GM12878 (cell line): ENCODE results near the gene IGFBP2. TPM values are rescaled to one million over a fixed set of nuclear protein-coding genes. Genes with fewer than 3 reads are reported as not detected.

ENCODE experiments used
- ATAC-seq: fragments of 200-7000 bp; cut with Tn5 transposase; 3 replicates; pipeline ENCODE4 v1.9.1; 2020; ENCODE audit warnings: mild to moderate bottlenecking, moderate library complexity
- BruUV-seq: library from RNA; stranded (reverse); fragments of 400-500 nt; replicated peaks from 2 replicates; lab custom pipeline; 2021; lab: Mats Ljungman, UMichigan
- CTCF ChIA-PET: fragments of 300-600 bp; sonication (Branson Sonifier 250); formaldehyde crosslinking; extraction: SDS; loops from one replicate; lab custom pipeline; 2021; ENCODE audit warnings: inconsistent platforms; lab: Yijun Ruan, JAX
- POLR2A ChIA-PET: fragments of 350-600 bp; formaldehyde crosslinking; extraction: SDS; loops from one replicate; lab custom pipeline; 2021; ENCODE audit warnings: inconsistent platforms; lab: Charles Lee
- RAD21 ChIA-PET: fragments of 300-600 bp; sonication (Branson Sonifier 250); formaldehyde crosslinking; loops from one replicate; lab custom pipeline; 2023; ENCODE audit warnings: antibody characterized with exemption; ENCODE audit not compliant: unreplicated experiment; lab: Charles Lee
- SMC1A ChIA-PET: fragments of 300-600 bp; sonication (Branson Sonifier 250); formaldehyde crosslinking; loops from one replicate; lab custom pipeline; 2023; ENCODE audit not compliant: unreplicated experiment, uncharacterized antibody; lab: Charles Lee
- DNase-seq: peaks from one replicate; pipeline ENCODE4 v3.0.0-alpha.2; 2011; ENCODE audit warnings: low read depth, low spot score
- FAIRE-seq: peaks from 3 replicates; lab custom pipeline; 2011; peaks lifted over from hg19 to GRCh38; lab: Jason Lieb, UNC
- H2AFZ ChIP-seq: 2 replicates; pipeline ENCODE4 v1.6.0; 2011; ENCODE audit warnings: low read depth, low read length, control low read depth; ENCODE audit not compliant: control insufficient read depth
- H3K27ac ChIP-seq: 2 replicates; pipeline ENCODE4 v1.5.1; 2011; ENCODE audit warnings: control low read depth; ENCODE audit not compliant: control insufficient read depth, insufficient read depth
- H3K27me3 ChIP-seq, 2 experiments: replicated peaks in 1 of 2; 2 replicates each; pipeline versions ENCODE4 v1.6.0 to v1.6.1; 2011; ENCODE audit warnings: low read length in 1 of 2; ENCODE audit not compliant: control insufficient read depth in 2 of 2, insufficient read depth in 2 of 2
- H3K36me3 ChIP-seq, 2 experiments: 2 replicates each; pipeline ENCODE4 v1.5.1; 2011; ENCODE audit warnings: low read length in 1 of 2; ENCODE audit not compliant: control insufficient read depth in 2 of 2, insufficient read depth in 2 of 2
- H3K4me1 ChIP-seq: 2 replicates; pipeline ENCODE4 v1.6.1; 2011; ENCODE audit warnings: mild to moderate bottlenecking, low read length, moderate library complexity, mixed read lengths; ENCODE audit not compliant: control insufficient read depth, insufficient read depth
- H3K4me2 ChIP-seq: 2 replicates; pipeline ENCODE4 v1.6.0; 2011; ENCODE audit warnings: control low read depth; ENCODE audit not compliant: control insufficient read depth, insufficient read depth
- H3K4me3 ChIP-seq: fragments of 200-600 bp; sonication (generic); 2 replicates; pipeline ENCODE4 v1.5.1; 2016
- H3K79me2 ChIP-seq: 2 replicates; pipeline ENCODE4 v1.6.0; 2011; ENCODE audit warnings: low read length; ENCODE audit not compliant: control insufficient read depth, insufficient read depth
- H3K9ac ChIP-seq: 2 replicates; pipeline ENCODE4 v1.8.0; 2011; ENCODE audit warnings: low read length, control low read depth, mixed read lengths; ENCODE audit not compliant: control insufficient read depth, insufficient read depth
- H3K9me3 ChIP-seq: replicated peaks from 3 replicates; pipeline ENCODE4 v1.5.1; 2011; ENCODE audit warnings: mild to moderate bottlenecking, low read length; ENCODE audit not compliant: control insufficient read depth, insufficient read depth
- H4K20me1 ChIP-seq: 2 replicates; pipeline ENCODE4 v1.6.0; 2011; ENCODE audit not compliant: control insufficient read depth, insufficient read depth
- CEBPB ChIP-seq, 2 experiments: fragments of 150-350 bp in 1 of 2; IDR thresholded peaks; 2 replicates each; pipeline ENCODE4 v1.6.1; 2012 to 2014; ENCODE audit warnings: low read depth in 2 of 2, low read length in 2 of 2, borderline replicate concordance in 1 of 2, inconsistent platforms in 1 of 2
- E4F1 ChIP-seq: fragments of 450-650 bp; IDR thresholded peaks from 2 replicates; pipeline ENCODE4 v1.6.1; 2018; ENCODE audit warnings: borderline replicate concordance, mild to moderate bottlenecking; ENCODE audit not compliant: partially characterized antibody
- NFYA ChIP-seq: IDR thresholded peaks from 2 replicates; pipeline ENCODE4 v1.6.1; 2011; ENCODE audit warnings: low read depth, mild to moderate bottlenecking, low read length, improper control_type of control experiment, borderline replicate concordance
- NFYB ChIP-seq: IDR thresholded peaks from 2 replicates; pipeline ENCODE4 v1.6.1; 2011; ENCODE audit warnings: low read depth, mild to moderate bottlenecking, low read length, improper control_type of control experiment, moderate library complexity; ENCODE audit not compliant: insufficient read depth
- RCOR1 ChIP-seq: conservative IDR thresholded peaks from 2 replicates; pipeline ENCODE4 v1.6.1; 2012; ENCODE audit warnings: low read depth, low read length, improper control_type of control experiment
- TCF12 ChIP-seq: IDR thresholded peaks from 2 replicates; pipeline ENCODE4 v1.6.1; 2011; ENCODE audit warnings: low read depth, mild to moderate bottlenecking, low read length
- TCF7 ChIP-seq: IDR thresholded peaks from 2 replicates; pipeline ENCODE4 v1.6.1; 2014; ENCODE audit warnings: antibody characterized with exemption, borderline replicate concordance
- WRNIP1 ChIP-seq: IDR thresholded peaks from 2 replicates; pipeline ENCODE4 v1.6.1; 2011; ENCODE audit warnings: low read depth, low read length, improper control_type of control experiment, borderline replicate concordance
- ZNF274 ChIP-seq: IDR thresholded peaks from one replicate; pipeline ENCODE4 v1.8.0; 2011; ENCODE audit not compliant: insufficient read length, insufficient read depth
- ZNF592 ChIP-seq: fragments of 450-650 bp; IDR thresholded peaks from 2 replicates; pipeline ENCODE4 v1.6.1; 2017; ENCODE audit warnings: mild to moderate bottlenecking, moderate library complexity
- WGBS: methylation state at CpG from one replicate; pipeline ENCODE4 v1.1.6; 2016; ENCODE audit warnings: low lambda C conversion rate; ENCODE audit not compliant: insufficient replicate concordance, insufficient coverage; ENCODE audit errors: missing lambda C conversion rate; 5-methylcytosine and 5-hydroxymethylcytosine counted together
- in situ Hi-C: fragments of 300-500 bp; cut with MboI; formaldehyde crosslinking; loops from 9 replicates; pipeline ENCODE4 v1.14.3; 2018; ENCODE audit warnings: mixed read lengths
- intact Hi-C: fragments of 100-400 bp; cut with micrococcal nuclease; formaldehyde crosslinking; loops from one replicate; pipeline ENCODE4 v1.14.2; 2022; ENCODE audit not compliant: unreplicated experiment
- polyA plus RNA-seq, 11 experiments: library from polyadenylated mRNA; depleted of rRNA in 4 of 11; unstranded in 6 of 11; stranded (reverse) in 5 of 11; fragments of >200 nt; fragmentation: Nextera tagmentation in 4 of 11; fragmentation: Illumina TruSeq in 1 of 11; extraction: Ambion mirVana in 4 of 11; extraction: Trizol in 1 of 11; gene quantifications; 1 replicate in 1 of 11; 2 replicates in 10 of 11; pipeline versions ENCODE4 v1.2.1 to v1.2.3, GENCODE V29; 2011 to 2016; ENCODE audit warnings: inconsistent platforms in 2 of 11, missing spikeins in 2 of 11, low read depth in 1 of 11
- total RNA-seq, 4 experiments: library from RNA; depleted of rRNA in 3 of 4; stranded (reverse); fragments of >200 nt in 3 of 4; fragmentation: Illumina TruSeq in 1 of 4; extraction: Trizol in 1 of 4; gene quantifications; 2 replicates each; pipeline versions ENCODE4 v1.2.1 to v1.2.3, GENCODE V29; 2013 to 2021

The IGFBP2 gene
- total and polyA plus RNA-seq, 10 of the 15 experiments (the other 5 are each of a cell fraction or from before 2014, with no cell fraction given): 0.11 to 1.5 (median 0.38) TPM; not detected in 5

GRCh38 chr2:216671791-216672343 is 38.6 kb downstream of the IGFBP2 start:
- in situ Hi-C loops: no loop called here
- RAD21 ChIA-PET: interaction anchor here (0.7 kb wide), 1 partner anchor 147 kb away, joined by 3 read pairs; no protein-coding TSS in a partner anchor

More at GRCh38 chr2:216671791-216672343, 38.6 kb downstream of the IGFBP2 start:
- ChIA-PET SMC1A (interaction anchor here (1.0 kb wide), 1 partner anchor 153 kb away, joined by 3 read pairs; no protein-coding TSS in a partner anchor), POLR2A (no interaction called here), CTCF (interaction anchor here (14.2 kb wide), 1 partner anchor 149 kb away, joined by 475 read pairs; no protein-coding TSS in a partner anchor)
- no peak for TF ChIP-seq E4F1
- TF ChIP-seq TCF12: no peak
- no peak for TF ChIP-seq NFYB
- TF ChIP-seq ZNF274: no peak
- TF ChIP-seq RCOR1: no peak
- no peak for TF ChIP-seq CEBPB (IDR thresholded peaks at IDR 0.05; ENCODE audit: borderline replicate concordance in 1 of 2, low read depth in 2 of 2, low read length in 2 of 2)
- TF ChIP-seq NFYA: no peak
- TF ChIP-seq WRNIP1: no peak
- TF ChIP-seq TCF7: no peak
- no peak for TF ChIP-seq ZNF592
- no peak overlapping the region for H3K4me3 ChIP-seq
- no peak for DNase-seq
- no peak overlapping the region for H3K27ac ChIP-seq
- FAIRE-seq: no peak
- no TSS peak for BruUV-seq
- no peaks in the 10 kb centered on the region for H4K20me1 ChIP-seq
- H3K9me3 ChIP-seq: no peaks in the 10 kb centered on the region
- no peaks in the 10 kb centered on the region for H3K36me3 ChIP-seq
- H3K4me1 ChIP-seq: no peaks in the 10 kb centered on the region
- no peaks in the 10 kb centered on the region for H3K79me2 ChIP-seq
- peaks cover 2 to 5% of the 10 kb centered on the region in 2 experiments for H3K27me3 ChIP-seq
- H2AFZ ChIP-seq: no peak overlapping the region
- ATAC-seq: no peak
- no peak overlapping the region for H3K9ac ChIP-seq
- no peak overlapping the region for H3K4me2 ChIP-seq
- WGBS: 59% methylated on average over 12 of the region's 12 CpGs
- intact Hi-C loops: no loop called here
